ENCODE measurements around the gene PVALEF. TPM values are rescaled to one million over a fixed set of nuclear protein-coding genes. Genes with fewer than 3 reads are reported as not detected.

PVALEF gene
- total RNA-seq, 1 experiment from 2014 or later: not detected

- Mint-ChIP-seq H3K27ac (no peak overlapping the region), H3K36me3 (ENCODE audit: insufficient read depth in 1 of 3, low read depth in 3 of 3) (no peaks in the 10 kb centered on the region; a peak in 1 of 7 replicates), H3K9me3 (no peaks in the 10 kb centered on the region), H3K4me3 (peak overlapping the region; percentile 54 to 80), H3K27me3 (ENCODE audit: low read depth) (no peaks in the 10 kb centered on the region; the same call in 1 of the 2 replicates), H3K4me1 (peaks cover 5 to 12% of the 10 kb centered on the region in 2 experiments)
- no peak overlapping the region for H3K23ac ChIP-seq (ENCODE audit: insufficient read length, low read depth, low read length)
- no peak overlapping the region for H3K9ac ChIP-seq (ENCODE audit: extremely low read depth, insufficient read length, low read length)
- no peaks in the 10 kb centered on the region for H3K9me3 ChIP-seq (ENCODE audit: control insufficient read depth, low read depth, low read length)
- H3K56ac ChIP-seq (ENCODE audit: insufficient read length, low read depth, low read length): no peak overlapping the region
- no peak overlapping the region for H2BK20ac ChIP-seq (ENCODE audit: low read depth, low read length, poor library complexity, severe bottlenecking)
- H3K4ac ChIP-seq (ENCODE audit: low read depth, low read length): no peak overlapping the region
- H2BK15ac ChIP-seq (ENCODE audit: low read depth, low read length): no peak overlapping the region
- H2BK12ac ChIP-seq (ENCODE audit: insufficient read length, low read depth, low read length): no peak overlapping the region
- no peaks in the 10 kb centered on the region for H3K27me3 ChIP-seq (ENCODE audit: insufficient read depth, low read length)
- no peaks in the 10 kb centered on the region for H3K4me1 ChIP-seq (ENCODE audit: insufficient read depth, low read length)
- no peaks in the 10 kb centered on the region for H3K79me2 ChIP-seq (ENCODE audit: insufficient read depth, low read length)
- no peaks in the 10 kb centered on the region for H3K79me1 ChIP-seq (ENCODE audit: insufficient read depth, low read depth, low read length, poor library complexity, severe bottlenecking)
- H3T11ph ChIP-seq (ENCODE audit: low read length): no peak overlapping the region
- no peak overlapping the region for H3K27ac ChIP-seq (ENCODE audit: insufficient read length, low read depth, low read length)
- WGBS (ENCODE audit: extremely low coverage, insufficient read length, low lambda C conversion rate): no CpG with 5 or more reads among the region's 24 CpGs
- H2BK120ac ChIP-seq (ENCODE audit: low read depth, low read length, poor library complexity, severe bottlenecking): no peak overlapping the region
- H2AK5ac ChIP-seq (ENCODE audit: insufficient read length, low read length): no peak overlapping the region
- TF ChIP-seq, protein P1, sequence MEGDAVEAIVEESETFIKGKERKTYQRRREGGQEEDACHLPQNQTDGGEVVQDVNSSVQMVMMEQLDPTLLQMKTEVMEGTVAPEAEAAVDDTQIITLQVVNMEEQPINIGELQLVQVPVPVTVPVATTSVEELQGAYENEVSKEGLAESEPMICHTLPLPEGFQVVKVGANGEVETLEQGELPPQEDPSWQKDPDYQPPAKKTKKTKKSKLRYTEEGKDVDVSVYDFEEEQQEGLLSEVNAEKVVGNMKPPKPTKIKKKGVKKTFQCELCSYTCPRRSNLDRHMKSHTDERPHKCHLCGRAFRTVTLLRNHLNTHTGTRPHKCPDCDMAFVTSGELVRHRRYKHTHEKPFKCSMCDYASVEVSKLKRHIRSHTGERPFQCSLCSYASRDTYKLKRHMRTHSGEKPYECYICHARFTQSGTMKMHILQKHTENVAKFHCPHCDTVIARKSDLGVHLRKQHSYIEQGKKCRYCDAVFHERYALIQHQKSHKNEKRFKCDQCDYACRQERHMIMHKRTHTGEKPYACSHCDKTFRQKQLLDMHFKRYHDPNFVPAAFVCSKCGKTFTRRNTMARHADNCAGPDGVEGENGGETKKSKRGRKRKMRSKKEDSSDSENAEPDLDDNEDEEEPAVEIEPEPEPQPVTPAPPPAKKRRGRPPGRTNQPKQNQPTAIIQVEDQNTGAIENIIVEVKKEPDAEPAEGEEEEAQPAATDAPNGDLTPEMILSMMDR (conservative IDR thresholded peaks at IDR 0.05): no peak
- no peak overlapping the region for H4K5ac ChIP-seq (ENCODE audit: insufficient read length, low read depth, low read length)
- no peak overlapping the region for H2AFZ ChIP-seq (ENCODE audit: low read length)
- no peak overlapping the region for H4K8ac ChIP-seq (replicated peaks; ENCODE audit: insufficient read length, low read depth, low read length)
- H4K91ac ChIP-seq (ENCODE audit: insufficient read length, low read depth, low read length): no peak overlapping the region
- no peak overlapping the region for H2BK5ac ChIP-seq (ENCODE audit: insufficient read length, low read length)
- no peaks in the 10 kb centered on the region for H4K20me1 ChIP-seq (ENCODE audit: control insufficient read depth, insufficient read depth, insufficient read length)
- peak; percentile 69 for DNase-seq
- H3K4me2 ChIP-seq (ENCODE audit: insufficient read depth, insufficient read length, low read length): peak overlapping the region; percentile 15
- no peak overlapping the region for H3K18ac ChIP-seq (ENCODE audit: insufficient read length, low read depth, low read length)
- no peaks in the 10 kb centered on the region for H3K23me2 ChIP-seq (ENCODE audit: insufficient read length, low read depth, low read length, poor library complexity, severe bottlenecking)
- no peak overlapping the region; the same call in 1 of the 2 replicates for H3K14ac ChIP-seq (ENCODE audit: insufficient read depth, low read length)
These were observed 46.7 kb upstream of the PVALEF start for GRCh38 chr17:81118308-81119221.

All from H9 (cell line).